ENCODE data around the gene SV2A.
"Not testable (repeated sequence)": the region's sequence is repeated elsewhere in the genome, so short reads cannot be mapped to it uniquely, and the experiment has no call there.

Gene SV2A

GRCh38 chr1:149942207-149942606 is 24.6 kb upstream of the SV2A start:
- peaks cover 13% of the 10 kb centered on the region for H3K4me1 ChIP-seq (ENCODE audit: insufficient read depth, low read length)
- H3K9me3 ChIP-seq (ENCODE audit: insufficient read depth, low read depth, low read length), result no peaks in the 10 kb centered on the region
- H3K27me3 ChIP-seq (ENCODE audit: insufficient read depth, low read length), result no peaks in the 10 kb centered on the region
- H3K4me3 ChIP-seq (ENCODE audit: low read length), result no peak overlapping the region
- no peak overlapping the region for H3K27ac ChIP-seq (ENCODE audit: low read length)
- no peak overlapping the region for H3K9ac ChIP-seq (ENCODE audit: low read depth, low read length)
- peaks cover 28% of the 10 kb centered on the region for H3K36me3 ChIP-seq (ENCODE audit: insufficient read depth, low read depth, low read length)

GRCh38 chr1:149940427-149940826 is 22.8 kb upstream of the SV2A start:
- Histone ChIP-seq H3K4me1 (ENCODE audit: insufficient read depth, low read length) (peaks cover 26% of the 10 kb centered on the region), H3K27ac (ENCODE audit: low read length) (no peak overlapping the region)

GRCh38 chr1:149938668-149939003 is 21.0 kb upstream of the SV2A start:
- Histone ChIP-seq H3K4me1 (ENCODE audit: insufficient read depth, low read length) (peaks cover 26% of the 10 kb centered on the region), H3K4me3 (ENCODE audit: low read length) (peak overlapping the region; percentile 52; the same call in 1 of the 2 replicates)

More at GRCh38 chr1:149940427-149940826, 22.8 kb upstream of the SV2A start:
- Histone ChIP-seq H3K9me3 (ENCODE audit: insufficient read depth, low read depth, low read length) (no peaks in the 10 kb centered on the region), H3K9ac (ENCODE audit: low read depth, low read length) (0 out of 2 replicates have a peak overlapping the region, but pooled peaks have one; percentile 20), H3K27me3 (ENCODE audit: insufficient read depth, low read length) (no peaks in the 10 kb centered on the region), H3K4me3 (ENCODE audit: low read length) (no peak overlapping the region), H3K36me3 (ENCODE audit: insufficient read depth, low read depth, low read length) (peaks cover 21% of the 10 kb centered on the region)

GRCh38 chr1:149937759-149938158 is 20.1 kb upstream of the SV2A start:
- Histone ChIP-seq H3K27ac (ENCODE audit: low read length) (no peak overlapping the region), H3K27me3 (ENCODE audit: insufficient read depth, low read length) (no peaks in the 10 kb centered on the region), H3K36me3 (ENCODE audit: insufficient read depth, low read depth, low read length) (no peaks in the 10 kb centered on the region), H3K4me1 (ENCODE audit: insufficient read depth, low read length) (peaks cover 26% of the 10 kb centered on the region), H3K4me3 (ENCODE audit: low read length) (peak overlapping the region; percentile 78; the same call in 1 of the 2 replicates), H3K9me3 (ENCODE audit: insufficient read depth, low read depth, low read length) (no peaks in the 10 kb centered on the region), H3K9ac (ENCODE audit: low read depth, low read length) (no peak overlapping the region; the same call in 1 of the 2 replicates)

More at GRCh38 chr1:149938668-149939003, 21.0 kb upstream of the SV2A start:
- not testable (repeated sequence) for H3K36me3 ChIP-seq (ENCODE audit: insufficient read depth, low read depth, low read length); H3K27me3 ChIP-seq (ENCODE audit: insufficient read depth, low read length); H3K9me3 ChIP-seq (ENCODE audit: insufficient read depth, low read depth, low read length); H3K27ac ChIP-seq (ENCODE audit: low read length)
- H3K9ac ChIP-seq (ENCODE audit: low read depth, low read length), result peak overlapping the region; percentile 40; the same call in 1 of the 2 replicates

GRCh38 chr1:149936992-149937705 is 19.5 kb upstream of the SV2A start:
- Histone ChIP-seq H3K27ac (ENCODE audit: low read length) (no peak overlapping the region), H3K36me3 (ENCODE audit: insufficient read depth, low read depth, low read length) (no peaks in the 10 kb centered on the region), H3K4me1 (ENCODE audit: insufficient read depth, low read length) (peaks cover 26% of the 10 kb centered on the region), H3K9me3 (ENCODE audit: insufficient read depth, low read depth, low read length) (no peaks in the 10 kb centered on the region), H3K27me3 (ENCODE audit: insufficient read depth, low read length) (no peaks in the 10 kb centered on the region), H3K9ac (ENCODE audit: low read depth, low read length) (peak overlapping the region; percentile 63; the same call in 1 of the 2 replicates), H3K4me3 (ENCODE audit: low read length) (peak overlapping the region; percentile 78)

- Histone ChIP-seq H3K9ac (ENCODE audit: low read depth, low read length) (peak within 1 kb of the TSS; percentile 63; the same call in 1 of the 2 replicates), H3K4me3 (ENCODE audit: low read length) (peak within 1 kb of the TSS; percentile 78), H3K27ac (ENCODE audit: low read length) (no peak within 1 kb of the TSS)
Observed at GRCh38 chr1:149936170-149936991, 18.7 kb upstream of the SV2A start, which contains the start of gene MTMR11. Gene MTMR11 (minus strand): TSS chr1:149936879. CDS start chr1:149936647, 232 bp downstream.

GRCh38 chr1:149934356-149934755 is 16.7 kb upstream of the SV2A start:
- H3K4me3 ChIP-seq (ENCODE audit: low read length), result no peak overlapping the region
- no peak overlapping the region for H3K9ac ChIP-seq (ENCODE audit: low read depth, low read length)
- H3K9me3 ChIP-seq (ENCODE audit: insufficient read depth, low read depth, low read length), result no peaks in the 10 kb centered on the region
- H3K27ac ChIP-seq (ENCODE audit: low read length), result no peak overlapping the region
- H3K36me3 ChIP-seq (ENCODE audit: insufficient read depth, low read depth, low read length), result no peaks in the 10 kb centered on the region
- H3K27me3 ChIP-seq (ENCODE audit: insufficient read depth, low read length), result no peaks in the 10 kb centered on the region
- H3K4me1 ChIP-seq (ENCODE audit: insufficient read depth, low read length), result peaks cover 15% of the 10 kb centered on the region; the same call in 1 of the 2 replicates

More at GRCh38 chr1:149936170-149936991, 18.7 kb upstream of the SV2A start, which contains the start of gene MTMR11:
- Histone ChIP-seq H3K4me1 (ENCODE audit: insufficient read depth, low read length) (peaks cover 26% of the 10 kb centered on the region), H3K36me3 (ENCODE audit: insufficient read depth, low read depth, low read length) (no peaks in the 10 kb centered on the region), H3K9me3 (ENCODE audit: insufficient read depth, low read depth, low read length) (no peaks in the 10 kb centered on the region), H3K27me3 (ENCODE audit: insufficient read depth, low read length) (no peaks in the 10 kb centered on the region)

- no peaks in the 10 kb centered on the region for H3K27me3 ChIP-seq (ENCODE audit: insufficient read depth, low read length)
- H3K9me3 ChIP-seq (ENCODE audit: insufficient read depth, low read depth, low read length), result no peaks in the 10 kb centered on the region
- H3K4me3 ChIP-seq (ENCODE audit: low read length), result no peak overlapping the region
- no peaks in the 10 kb centered on the region for H3K36me3 ChIP-seq (ENCODE audit: insufficient read depth, low read depth, low read length)
- peaks cover 21% of the 10 kb centered on the region for H3K4me1 ChIP-seq (ENCODE audit: insufficient read depth, low read length)
- H3K27ac ChIP-seq (ENCODE audit: low read length), result no peak overlapping the region
- no peak overlapping the region for H3K9ac ChIP-seq (ENCODE audit: low read depth, low read length)
Observed at GRCh38 chr1:149933208-149933607, 15.6 kb upstream of the SV2A start.

- H3K4me3 ChIP-seq (ENCODE audit: low read length), result no peak overlapping the region
- H3K4me1 ChIP-seq (ENCODE audit: insufficient read depth, low read length), result peaks cover 21% of the 10 kb centered on the region
- H3K27me3 ChIP-seq (ENCODE audit: insufficient read depth, low read length), result no peaks in the 10 kb centered on the region
- H3K36me3 ChIP-seq (ENCODE audit: insufficient read depth, low read depth, low read length), result no peaks in the 10 kb centered on the region
- no peak overlapping the region for H3K9ac ChIP-seq (ENCODE audit: low read depth, low read length)
- no peak overlapping the region for H3K27ac ChIP-seq (ENCODE audit: low read length)
- H3K9me3 ChIP-seq (ENCODE audit: insufficient read depth, low read depth, low read length), result no peaks in the 10 kb centered on the region
Observed at GRCh38 chr1:149932474-149932873, 14.8 kb upstream of the SV2A start.

GRCh38 chr1:149931212-149931790 is 13.7 kb upstream of the SV2A start:
- Histone ChIP-seq H3K9me3 (ENCODE audit: insufficient read depth, low read depth, low read length) (no peaks in the 10 kb centered on the region), H3K9ac (ENCODE audit: low read depth, low read length) (no peak overlapping the region), H3K27me3 (ENCODE audit: insufficient read depth, low read length) (no peaks in the 10 kb centered on the region), H3K4me1 (ENCODE audit: insufficient read depth, low read length) (peaks cover 12% of the 10 kb centered on the region), H3K27ac (ENCODE audit: low read length) (no peak overlapping the region), H3K4me3 (ENCODE audit: low read length) (no peak overlapping the region), H3K36me3 (ENCODE audit: insufficient read depth, low read depth, low read length) (peaks cover 5% of the 10 kb centered on the region)

GRCh38 chr1:149929856-149930255 is 12.2 kb upstream of the SV2A start:
- Histone ChIP-seq H3K9ac (ENCODE audit: low read depth, low read length) (no peak overlapping the region), H3K9me3 (ENCODE audit: insufficient read depth, low read depth, low read length) (no peaks in the 10 kb centered on the region), H3K4me1 (ENCODE audit: insufficient read depth, low read length) (peaks cover 6% of the 10 kb centered on the region), H3K27me3 (ENCODE audit: insufficient read depth, low read length) (no peaks in the 10 kb centered on the region), H3K36me3 (ENCODE audit: insufficient read depth, low read depth, low read length) (peaks cover 20% of the 10 kb centered on the region), H3K27ac (ENCODE audit: low read length) (no peak overlapping the region), H3K4me3 (ENCODE audit: low read length) (no peak overlapping the region)
